HG03520 (cell line): ENCODE results near the gene PTX4.
A peak's percentile ranks its signal among the peaks of the same experiment; 100 is the strongest.
"Not testable (repeated sequence)": the region's sequence is repeated elsewhere in the genome, so short reads cannot be mapped to it uniquely, and the experiment has no call there.

ENCODE experiments used
- ATAC-seq: cut with Tn5 transposase; IDR thresholded peaks from one replicate; pipeline ENCODE4 v1.9.1; 2021; ENCODE audit warnings: mild to moderate bottlenecking, moderate library complexity; ENCODE audit not compliant: unreplicated experiment

PTX4 gene

GRCh38 chr16:1486551-1487390, 2.0 kb downstream of the PTX4 start:
- ATAC-seq, result no peak

DNA sequence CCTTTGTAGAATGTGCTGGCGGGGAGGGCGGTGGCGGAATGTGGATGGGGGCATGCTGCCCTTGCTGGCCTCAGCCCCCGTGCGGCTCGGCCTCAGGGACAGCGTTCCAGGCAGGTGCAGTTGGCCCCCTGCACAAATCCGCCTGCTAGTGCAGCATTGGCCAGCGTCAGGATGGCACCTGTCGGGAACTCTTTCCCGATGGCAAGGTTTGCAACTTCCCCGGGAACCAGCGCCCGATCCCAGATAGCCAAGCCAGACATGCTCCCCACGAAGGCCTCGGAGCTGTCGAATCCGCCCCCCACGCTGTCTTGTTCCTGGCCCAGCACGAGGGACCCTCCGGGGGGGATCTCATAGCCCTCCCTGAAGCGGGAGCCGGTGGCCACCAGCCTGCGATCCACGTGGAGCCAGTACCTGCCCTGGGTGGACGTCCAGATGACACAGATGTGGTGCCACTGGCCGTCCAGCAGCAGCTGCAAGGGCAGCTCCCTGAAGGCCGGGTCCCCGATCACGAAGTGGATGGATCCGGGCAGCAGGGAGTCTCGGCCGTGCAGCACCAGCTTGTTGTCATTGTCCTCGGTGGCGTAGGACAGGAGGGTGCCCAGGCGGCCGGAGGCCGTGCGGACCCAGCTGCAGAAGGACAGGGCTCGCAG, 2.8 kb downstream of the PTX4 start:
- ATAC-seq, result no peak

DNA sequence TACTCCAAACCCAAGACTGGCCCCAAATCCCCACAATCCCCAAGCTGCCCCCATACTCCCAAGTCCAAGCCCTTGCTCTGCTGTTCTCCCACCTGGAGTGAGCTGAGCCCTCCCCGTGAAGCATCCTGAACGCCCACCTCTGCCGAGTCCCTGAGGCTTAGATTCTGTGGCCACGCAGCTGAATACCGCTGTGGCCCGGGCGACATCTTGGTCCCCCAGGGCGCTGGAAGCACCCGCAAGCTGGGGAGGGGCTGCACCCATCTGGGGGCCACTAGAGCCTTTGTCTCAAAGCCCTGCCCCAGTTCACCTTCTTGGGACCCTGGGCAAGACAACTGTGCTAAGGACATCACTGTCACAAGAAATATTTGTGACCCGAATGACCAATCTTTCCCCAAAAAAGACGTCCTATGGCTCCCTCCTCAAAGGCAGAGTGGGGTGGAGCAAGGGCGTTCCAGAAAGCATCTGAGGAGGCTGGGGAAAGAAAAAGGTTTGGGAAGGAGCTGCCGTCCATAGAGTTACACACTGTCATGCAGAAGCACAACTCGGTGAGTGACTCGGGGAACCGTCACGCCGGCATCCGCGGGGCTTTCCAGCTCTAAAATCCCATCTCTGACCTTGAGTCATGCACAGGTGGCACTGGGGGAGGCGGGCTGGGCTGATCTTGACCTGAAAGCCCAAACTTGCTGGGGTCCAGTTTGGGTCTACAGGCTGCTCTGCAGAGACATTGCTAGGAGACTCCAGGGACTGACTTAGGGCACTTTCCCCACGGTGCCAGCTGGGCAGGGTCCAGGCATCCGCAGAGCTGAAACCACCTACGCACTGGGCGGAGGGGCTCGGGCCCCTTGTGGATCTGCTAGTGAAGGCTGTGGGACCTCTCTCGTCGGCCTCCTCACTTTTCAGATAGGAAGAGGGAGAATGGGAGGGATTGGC, 6.6 kb downstream of the PTX4 start:
- no peak for ATAC-seq

DNA sequence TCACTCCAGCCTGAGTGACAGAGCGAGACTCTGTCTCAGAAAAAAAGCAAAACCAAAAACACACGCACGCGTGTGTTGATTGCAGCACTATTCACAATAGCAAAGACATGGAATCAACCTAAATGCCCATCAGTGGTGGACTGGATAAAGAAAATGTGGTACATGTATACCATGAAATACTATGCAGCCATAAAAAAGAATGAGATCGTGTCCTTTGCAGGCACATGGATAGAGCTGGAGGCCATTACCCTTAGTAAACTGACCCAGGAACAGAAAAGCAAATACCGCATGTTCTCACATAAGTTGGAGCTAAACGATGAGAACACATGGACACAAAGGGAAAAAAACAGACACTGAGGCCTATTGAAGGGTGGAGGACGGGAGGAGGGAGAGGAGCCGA, 9.8 kb downstream of the PTX4 start:
- not testable (repeated sequence) for ATAC-seq

DNA sequence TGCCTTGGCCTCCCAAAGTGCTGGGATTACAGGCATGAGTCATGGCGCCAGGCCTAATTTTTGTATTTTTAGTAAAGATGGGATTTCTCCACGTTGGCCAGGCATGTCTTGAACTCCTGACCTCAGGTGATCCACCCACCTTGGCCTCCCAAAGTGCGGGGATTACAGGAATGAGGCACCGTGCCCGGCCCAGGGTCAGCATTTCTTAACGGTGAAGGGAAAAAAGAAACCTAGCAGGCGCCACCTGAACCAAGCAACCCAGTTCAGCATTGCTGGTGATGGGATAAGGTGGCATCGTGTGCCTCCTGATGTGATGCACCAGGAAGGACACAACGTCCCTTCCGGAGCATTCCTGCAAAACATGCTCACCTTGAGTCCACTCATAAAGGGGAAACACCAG, 11.7 kb downstream of the PTX4 start:
- ATAC-seq, result no peak

DNA sequence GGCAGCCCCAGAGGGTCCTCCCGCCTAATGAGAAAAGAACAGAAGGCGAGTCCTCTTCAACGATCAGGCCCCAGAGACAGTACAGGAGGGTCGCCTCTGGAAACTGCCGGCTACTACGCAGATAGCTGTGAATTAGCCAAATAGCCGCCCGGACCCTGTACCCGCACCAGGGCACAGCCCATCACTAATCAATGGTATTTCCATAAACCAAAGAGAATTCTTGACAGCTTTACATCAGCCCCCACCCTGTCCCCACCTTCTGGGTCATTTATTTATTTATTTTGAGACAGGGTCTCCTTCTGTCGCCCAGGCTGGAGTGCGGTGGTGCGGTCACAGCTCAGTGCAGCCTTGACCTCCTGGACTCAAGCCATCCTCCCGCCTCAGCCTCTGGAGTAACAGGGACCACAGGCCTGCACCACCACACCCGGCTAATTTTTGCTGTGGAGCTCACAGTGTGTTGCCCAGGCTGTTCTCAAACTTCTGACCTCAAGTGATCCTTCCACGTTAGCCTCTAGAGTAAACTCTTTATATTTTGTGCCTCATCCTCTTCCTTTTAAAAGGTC, 13.1 kb downstream of the PTX4 start:
- ATAC-seq, result no peak

DNA sequence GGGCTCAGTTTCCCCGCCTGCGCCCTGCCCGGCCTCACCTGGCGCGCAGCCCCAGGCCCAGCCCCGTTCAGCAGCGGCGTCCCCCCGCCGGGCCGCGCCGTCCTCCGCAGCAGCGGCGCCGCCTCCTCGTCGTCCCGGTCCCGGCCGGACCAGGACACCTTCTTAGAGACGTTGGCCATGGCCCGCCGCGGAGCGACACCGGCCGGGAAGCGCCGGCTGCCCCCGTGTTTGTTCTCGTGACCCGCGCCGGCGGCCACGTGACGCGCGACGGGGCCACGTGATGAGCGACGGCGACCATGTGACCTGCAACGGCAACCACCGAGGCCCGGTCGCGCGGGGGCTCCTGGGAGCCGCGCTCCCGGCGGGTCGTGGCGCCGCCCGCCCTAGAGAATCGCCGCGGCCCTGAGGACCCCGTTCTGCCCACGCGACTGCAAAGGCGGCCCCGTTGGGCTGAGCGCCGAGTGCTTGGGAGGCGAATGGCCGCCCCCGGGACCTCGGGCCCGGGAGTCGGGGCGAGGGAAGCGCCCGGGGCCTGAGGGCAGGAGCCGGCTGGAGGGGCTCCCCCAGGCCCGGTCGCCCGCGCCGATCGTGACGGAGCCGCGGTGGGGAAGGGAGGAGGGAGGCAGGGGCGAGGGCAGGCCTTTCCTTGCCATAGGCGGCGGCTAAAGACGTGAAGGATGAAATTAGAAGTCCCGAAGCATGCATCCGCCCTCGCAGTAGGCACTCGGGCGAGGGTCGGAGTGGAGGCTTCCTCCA, 13.8 kb downstream of the PTX4 start, which contains the start of gene CLCN7:
TSS of gene CLCN7 (minus strand) at position 233 of the 756 bp plus-strand sequence. CDS start at position 179, 54 bp downstream.
- peak; percentile 82 for ATAC-seq

DNA sequence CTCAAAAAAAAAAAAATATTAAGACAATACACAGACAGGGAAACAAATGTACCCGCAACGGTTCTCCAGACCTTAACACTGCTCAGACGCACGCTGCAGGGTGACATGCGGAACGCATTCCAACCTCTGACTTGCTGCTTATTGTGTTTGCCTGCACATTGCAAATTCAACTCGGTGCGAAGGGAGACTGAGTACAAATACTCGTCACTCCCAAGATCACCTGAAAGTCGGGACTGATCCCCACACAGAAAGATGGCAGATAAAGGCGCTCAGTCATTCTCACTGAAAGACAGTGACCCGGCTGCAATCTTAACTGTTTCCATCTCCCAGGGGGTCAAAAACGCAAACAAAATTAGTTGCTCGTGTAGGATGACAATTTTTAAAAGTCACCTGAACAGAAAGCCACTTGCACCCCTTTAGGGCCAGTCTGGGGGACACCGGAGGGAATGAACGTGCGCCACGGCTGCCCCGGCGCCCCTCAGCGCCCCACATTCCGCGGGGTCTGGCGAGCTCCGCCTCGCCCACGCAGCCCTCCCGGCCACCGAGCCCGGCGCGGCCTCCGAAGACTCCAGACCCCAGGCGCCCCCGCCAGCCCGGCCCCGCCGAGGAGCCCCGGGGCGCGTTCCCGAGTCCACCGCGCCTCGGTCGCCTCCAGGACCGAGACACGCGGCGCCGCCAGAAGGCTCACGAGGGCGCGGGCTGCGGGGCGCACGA, 14.5 kb downstream of the PTX4 start:
- ATAC-seq, result peak; percentile 5

DNA sequence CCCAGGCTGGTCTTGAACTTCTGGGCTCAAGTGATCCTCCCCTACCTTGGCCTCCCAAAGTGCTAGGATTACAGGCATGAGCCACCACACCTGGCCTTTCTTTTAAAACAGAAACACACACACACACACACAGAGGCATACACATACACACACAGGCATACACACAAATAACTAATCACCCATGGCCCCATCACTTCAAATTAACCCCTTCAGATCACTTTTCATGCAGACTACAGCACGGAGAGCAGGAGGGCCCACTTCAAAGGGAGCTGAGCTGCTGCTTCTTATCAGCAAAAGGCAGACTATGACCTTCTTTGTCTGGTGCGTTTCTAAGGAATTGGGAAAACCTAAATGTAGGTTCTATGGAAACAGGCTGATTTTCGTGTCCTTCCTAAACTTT, 15.8 kb downstream of the PTX4 start:
- no peak for ATAC-seq

DNA sequence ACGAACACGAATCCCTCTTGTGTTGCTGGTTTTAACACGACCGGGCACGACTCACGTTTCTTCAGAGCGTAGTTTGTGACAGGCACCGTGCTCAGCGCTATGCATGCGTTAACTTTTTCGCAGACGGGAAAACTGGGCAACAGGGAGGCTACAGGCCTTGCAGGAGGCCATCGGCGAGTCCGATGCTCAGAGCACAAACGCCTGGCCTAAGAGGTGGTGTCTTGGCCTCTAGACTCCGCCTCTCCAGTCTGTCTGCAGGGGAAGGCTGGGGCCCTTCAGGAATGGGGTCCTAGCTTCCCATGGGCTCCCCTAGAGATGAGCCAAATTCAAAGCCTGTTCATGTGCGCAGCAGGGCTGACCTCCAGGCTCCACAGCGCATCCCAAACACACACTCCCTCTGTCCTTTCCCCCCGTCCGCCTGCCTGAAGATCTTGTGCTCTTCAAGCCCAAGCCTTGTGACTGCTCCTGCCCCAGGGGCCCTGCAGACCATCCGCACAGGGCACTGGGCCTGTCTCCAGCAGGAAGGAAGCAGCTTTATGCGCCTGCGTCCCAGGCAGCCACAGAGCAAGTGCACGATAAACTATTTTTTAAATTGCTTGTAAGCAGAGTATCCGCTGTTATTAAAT, 17.1 kb downstream of the PTX4 start:
- no peak for ATAC-seq

DNA sequence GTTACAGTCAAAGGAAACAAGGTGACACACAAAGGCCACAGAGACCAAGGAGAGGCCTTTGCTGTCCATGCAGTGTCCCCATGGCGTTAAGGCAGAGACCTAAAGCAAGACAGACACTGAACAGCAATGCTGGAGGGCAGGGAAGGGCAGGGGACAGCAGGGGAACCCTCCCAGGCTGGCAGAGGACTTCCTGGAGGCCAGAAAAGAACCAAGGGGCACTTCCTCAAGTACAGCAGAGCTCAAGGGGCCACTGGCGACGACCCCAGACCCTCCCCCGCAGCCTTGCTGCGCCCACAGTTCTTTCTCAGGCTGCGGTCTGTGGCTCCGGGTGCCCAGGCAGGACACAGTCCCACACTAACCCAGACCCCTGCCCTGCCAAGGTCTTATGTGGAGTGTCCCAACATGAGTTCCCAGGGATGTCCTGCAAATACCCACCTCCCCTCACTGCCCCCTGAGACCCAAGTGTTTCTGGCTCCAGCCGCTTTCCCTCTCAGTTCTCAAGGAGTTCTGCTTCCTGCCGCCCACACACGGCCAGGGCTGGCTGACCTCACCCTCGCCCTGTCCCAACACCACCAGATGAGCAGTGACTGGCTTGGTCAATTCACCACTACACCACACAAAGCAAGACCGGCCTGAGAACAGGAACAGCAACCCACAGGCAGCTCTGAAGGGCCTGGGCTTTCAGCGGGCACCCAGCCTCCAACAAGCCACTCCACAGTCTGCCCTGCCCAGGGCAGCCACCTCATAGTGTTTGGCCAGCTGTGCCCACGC, 18.1 kb downstream of the PTX4 start:
- ATAC-seq, result no peak

GRCh38 chr16:1469693-1470201, 19.0 kb downstream of the PTX4 start:
- ATAC-seq, result no peak

DNA sequence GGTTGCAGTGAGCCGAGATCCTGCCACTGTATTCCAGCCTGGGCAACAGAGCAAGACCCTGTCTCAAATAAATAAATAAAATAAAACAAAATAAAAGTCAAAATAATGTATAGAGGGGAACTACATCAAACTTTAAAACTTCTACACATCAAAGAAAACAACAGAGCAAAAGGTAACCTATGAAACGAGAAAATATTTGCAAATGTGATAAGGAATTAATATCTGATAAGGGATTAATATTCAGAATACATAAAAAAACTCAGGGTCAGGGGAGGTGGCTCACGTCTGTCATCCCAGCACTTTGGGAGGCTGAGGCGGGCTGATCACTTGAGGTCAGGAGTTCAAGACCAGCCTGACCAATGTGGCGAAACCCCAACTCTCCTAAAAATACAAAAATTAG, 19.6 kb downstream of the PTX4 start:
- ATAC-seq, result not testable (repeated sequence)

DNA sequence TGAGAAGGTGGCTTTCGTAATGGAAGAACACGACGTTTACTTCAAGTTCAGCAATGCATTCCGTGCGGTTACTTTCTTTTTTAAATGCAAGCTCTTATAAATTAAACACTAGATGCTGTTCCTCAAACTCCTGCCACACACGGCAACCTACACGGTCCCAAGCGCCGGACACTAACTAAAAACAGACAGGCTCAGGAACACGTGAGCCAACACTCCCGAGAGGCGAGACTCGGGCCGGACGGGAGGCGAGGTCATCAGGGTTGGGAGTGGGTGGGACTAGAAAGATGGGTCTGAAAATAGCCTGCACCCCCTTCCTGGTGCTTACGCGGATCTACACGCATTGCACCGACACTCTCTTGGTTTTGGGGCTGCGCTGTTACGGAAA, 20.3 kb downstream of the PTX4 start:
- ATAC-seq, result no peak

GRCh38 chr16:1466968-1467521, 21.7 kb downstream of the PTX4 start:
- ATAC-seq, result no peak

GRCh38 chr16:1466054-1466453, 22.7 kb downstream of the PTX4 start:
- no peak for ATAC-seq

GRCh38 chr16:1465567-1465915, 23.2 kb downstream of the PTX4 start:
- ATAC-seq, result no peak
